CD14-positive monocyte (primary cell): ENCODE data around the gene MDFI. TPM values are rescaled to one million over a fixed set of nuclear protein-coding genes. Genes with fewer than 3 reads are reported as not detected.

ENCODE experiments used
- DNase-seq, 3 donors: peaks; one replicate each; pipeline ENCODE4 v3.0.0-alpha.2; 2011 to 2022
- H2AFZ ChIP-seq: 2 replicates; pipeline ENCODE4 v1.6.0; 2012; ENCODE audit warnings: mild to moderate bottlenecking, low read depth, low read length, inconsistent platforms; ENCODE audit not compliant: insufficient read depth, poor library complexity, severe bottlenecking
- H3K27ac ChIP-seq, 2 donors: 1 replicate in 1 of 2; 2 replicates in 1 of 2; pipeline ENCODE4 v1.5.1; 2012 to 2013; ENCODE audit warnings: low read length in 2 of 2, control low read depth in 1 of 2, inconsistent platforms in 1 of 2, low read depth in 1 of 2, mild to moderate bottlenecking in 1 of 2
- H3K27me3 ChIP-seq, 2 donors: one replicate each; pipeline versions ENCODE4 v1.6.0 to v1.6.1; 2011 to 2013; ENCODE audit warnings: low read length in 2 of 2; ENCODE audit not compliant: control insufficient read depth in 2 of 2, insufficient read depth in 2 of 2
- H3K36me3 ChIP-seq, 2 donors: replicated peaks in 1 of 2; 1 replicate in 1 of 2; 2 replicates in 1 of 2; pipeline versions ENCODE4 v1.5.1 to v1.6.1; 2012 to 2013; ENCODE audit warnings: low read length in 2 of 2, control low read depth in 1 of 2, inconsistent platforms in 1 of 2, mild to moderate bottlenecking in 1 of 2; ENCODE audit not compliant: insufficient read depth in 2 of 2, control insufficient read depth in 1 of 2
- H3K4me1 ChIP-seq, 2 donors: 1 replicate in 1 of 2; 2 replicates in 1 of 2; pipeline versions ENCODE4 v1.5.1 to v1.6.1; 2012 to 2013; ENCODE audit warnings: low read length in 2 of 2, control low read depth in 1 of 2, inconsistent platforms in 1 of 2, mild to moderate bottlenecking in 1 of 2, moderate library complexity in 1 of 2; ENCODE audit not compliant: insufficient read depth in 2 of 2, control insufficient read depth in 1 of 2
- H3K4me2 ChIP-seq: replicated peaks from 2 replicates; pipeline ENCODE3; 2012; ENCODE audit warnings: low read length, moderate library complexity, mild to moderate bottlenecking; ENCODE audit not compliant: poor library complexity, severe bottlenecking; ENCODE audit errors: extremely low read depth
- H3K4me3 ChIP-seq, 3 experiments: fragments of 200-600 bp in 1 of 3; sonication (generic) in 1 of 3; replicated peaks in 1 of 3; 1 replicate in 2 of 3; 2 replicates in 1 of 3; pipeline ENCODE4 v1.5.1; 2011 to 2013; ENCODE audit warnings: low read length in 3 of 3, mild to moderate bottlenecking in 3 of 3, control low read depth in 2 of 3, low read depth in 2 of 3, inconsistent platforms in 1 of 3, moderate library complexity in 1 of 3
- H3K79me2 ChIP-seq: 2 replicates; pipeline ENCODE4 v1.6.0; 2012; ENCODE audit warnings: mild to moderate bottlenecking, control low read depth, inconsistent platforms, low read length, moderate library complexity; ENCODE audit not compliant: insufficient read depth
- H3K9ac ChIP-seq: 2 replicates; pipeline ENCODE4 v1.6.0; 2017; ENCODE audit warnings: low read length, mild to moderate bottlenecking; ENCODE audit not compliant: insufficient read depth, poor library complexity, severe bottlenecking
- H3K9me3 ChIP-seq, 2 donors: replicated peaks in 1 of 2; 1 replicate in 1 of 2; 2 replicates in 1 of 2; pipeline versions ENCODE4 v1.5.1 to v1.6.1; 2012 to 2013; ENCODE audit warnings: low read length in 2 of 2, control low read depth in 1 of 2; ENCODE audit not compliant: control insufficient read depth in 1 of 2, insufficient read depth in 1 of 2
- H4K20me1 ChIP-seq: 2 replicates; pipeline ENCODE4 v1.6.0; 2012; ENCODE audit warnings: mild to moderate bottlenecking, low read length, control low read depth, moderate library complexity; ENCODE audit not compliant: insufficient read depth
- H3K27ac Mint-ChIP-seq, 7 donors: one replicate each; pipeline ENCODE4 v1.8.0; 2020; ENCODE audit warnings: mild to moderate bottlenecking in 7 of 7, mixed read lengths in 7 of 7, moderate library complexity in 6 of 7, inconsistent platforms in 2 of 7
- H3K27me3 Mint-ChIP-seq, 3 donors: one replicate each; pipeline ENCODE4 v1.8.0; 2021 to 2022; ENCODE audit warnings: low read depth in 3 of 3, mild to moderate bottlenecking in 3 of 3, mixed read lengths in 3 of 3, moderate library complexity in 3 of 3, inconsistent platforms in 1 of 3
- H3K36me3 Mint-ChIP-seq, 2 donors: one replicate each; pipeline ENCODE4 v1.8.0; 2020; ENCODE audit warnings: mixed read lengths in 2 of 2, inconsistent platforms in 1 of 2, mild to moderate bottlenecking in 1 of 2
- H3K4me1 Mint-ChIP-seq: one replicate; pipeline ENCODE4 v1.8.0; 2020; ENCODE audit warnings: mild to moderate bottlenecking, mixed read lengths
- H3K4me3 Mint-ChIP-seq, 2 donors: one replicate each; pipeline ENCODE4 v1.8.0; 2020; ENCODE audit warnings: mild to moderate bottlenecking in 2 of 2, mixed read lengths in 2 of 2, moderate library complexity in 1 of 2
- H3K9me3 Mint-ChIP-seq, 7 donors: one replicate each; pipeline ENCODE4 v1.8.0; 2020 to 2022; ENCODE audit warnings: mixed read lengths in 7 of 7, mild to moderate bottlenecking in 6 of 7, moderate library complexity in 6 of 7, inconsistent platforms in 2 of 7
- CTCF ChIP-seq: fragments of 200-600 bp; IDR thresholded peaks from one replicate; pipeline ENCODE4 v1.8.0; 2022; ENCODE audit warnings: antibody characterized with exemption, mild to moderate bottlenecking
- WGBS: methylation state at CpG from one replicate; pipeline ENCODE4 v1.1.5; 2013; ENCODE audit warnings: missing lambda C conversion rate; ENCODE audit not compliant: insufficient coverage; 5-methylcytosine and 5-hydroxymethylcytosine counted together
- intact Hi-C, 2 donors: fragments of 100-400 bp; cut with micrococcal nuclease; formaldehyde crosslinking; loops; one replicate each; pipeline versions ENCODE4 v1.15.0 to v1.15.1; 2023
- polyA plus RNA-seq, 3 donors: library from polyadenylated mRNA; depleted of rRNA in 1 of 3; unstranded in 2 of 3; stranded (reverse) in 1 of 3; fragments of 300-500 nt in 2 of 3; fragments of >200 nt in 1 of 3; fragmentation: Illumina TruSeq in 2 of 3; gene quantifications; 1 replicate in 2 of 3; 2 replicates in 1 of 3; pipeline ENCODE4 v1.2.3, GENCODE V29; 2012 to 2021

The MDFI gene
- polyA plus RNA-seq, 3 donors: not detected

GRCh38 chr6:41654698-41655151, 16.5 kb downstream of the MDFI start:
- no peak overlapping the region for H3K9ac ChIP-seq
- intact Hi-C loops: no loop called here
- no peak for DNase-seq
- no peak overlapping the region for H3K4me2 ChIP-seq
- no peaks in the 10 kb centered on the region for H3K79me2 ChIP-seq
- no peaks in the 10 kb centered on the region for H3K9me3 Mint-ChIP-seq
- no peak overlapping the region for H3K27ac ChIP-seq
- no peaks in the 10 kb centered on the region for H4K20me1 ChIP-seq
- H2AFZ ChIP-seq: no peak overlapping the region
- no peak for TF ChIP-seq CTCF
- no peaks in the 10 kb centered on the region for H3K9me3 ChIP-seq
- H3K27ac Mint-ChIP-seq: no peak overlapping the region
- no peaks in the 10 kb centered on the region for H3K36me3 ChIP-seq
- no peaks in the 10 kb centered on the region for H3K36me3 Mint-ChIP-seq
- no peak overlapping the region for H3K4me3 Mint-ChIP-seq
- peaks cover 3% of the 10 kb centered on the region for H3K4me1 Mint-ChIP-seq
- peaks cover 5 to 20% (median 8%) of the 10 kb centered on the region in 3 donors for H3K27me3 Mint-ChIP-seq
- H3K27me3 ChIP-seq: no peaks in the 10 kb centered on the region
- WGBS: 57% methylated on average over 3 of the region's 8 CpGs
- no peak overlapping the region for H3K4me3 ChIP-seq
- H3K4me1 ChIP-seq: no peaks in the 10 kb centered on the region

- H3K9me3 Mint-ChIP-seq: no peaks in the 10 kb centered on the region
- Histone ChIP-seq H2AFZ (no peak overlapping the region), H3K9me3 (no peaks in the 10 kb centered on the region), H3K9ac (no peak overlapping the region), H3K4me2 (no peak overlapping the region), H3K27ac (no peak overlapping the region), H3K4me1 (no peaks in the 10 kb centered on the region), H3K79me2 (no peaks in the 10 kb centered on the region), H3K4me3 (no peak overlapping the region), H4K20me1 (no peaks in the 10 kb centered on the region), H3K27me3 (peaks cover 0 to 1% of the 10 kb centered on the region in 2 donors), H3K36me3 (no peaks in the 10 kb centered on the region)
- no peaks in the 10 kb centered on the region for H3K36me3 Mint-ChIP-seq
- H3K27ac Mint-ChIP-seq: no peak overlapping the region
- peaks cover 3% of the 10 kb centered on the region for H3K4me1 Mint-ChIP-seq
- DNase-seq: no peak
- H3K4me3 Mint-ChIP-seq: no peak overlapping the region
- WGBS: no CpG with 5 or more reads among the region's 8 CpGs
- peaks cover 5 to 24% (median 9%) of the 10 kb centered on the region in 3 donors for H3K27me3 Mint-ChIP-seq
- no peak for TF ChIP-seq CTCF
- intact Hi-C loops: no loop called here
Observed at GRCh38 chr6:41655176-41655575, 16.9 kb downstream of the MDFI start.
